Measurements from ENCODE around the gene OR52E5.

GRCh38 chr11:5846701-5847100 lies 46.3 kb upstream of the OR52E5 start:
- no peak for TF ChIP-seq SIN3A (IDR thresholded peaks at IDR 0.05; ENCODE audit: borderline replicate concordance, insufficient read depth, low read depth, low read length)
- TF ChIP-seq CTCF (IDR thresholded peaks at IDR 0.05): no peak
- no peak for TF ChIP-seq POLR2AphosphoS5 (IDR thresholded peaks at IDR 0.05; ENCODE audit: low read depth, low read length)
- no peak for TF ChIP-seq TCF7L2 (IDR thresholded peaks at IDR 0.05; ENCODE audit: low read depth, low read length)
- no peak for TF ChIP-seq REST (IDR thresholded peaks at IDR 0.05; ENCODE audit: insufficient read depth in 1 of 2, low read depth in 2 of 2, low read length in 1 of 2)

All from Panc1 (cell line).